Stomach (tissue), 4 donors: ENCODE results near the gene KCTD3.

ENCODE experiments used
- POLR2A ChIP-seq, 4 donors: fragments of 450-650 bp; IDR thresholded peaks; one replicate each; pipeline ENCODE4 v1.6.1; 2016; ENCODE audit warnings: antibody characterized with exemption in 4 of 4, control low read depth in 2 of 4, mild to moderate bottlenecking in 1 of 4, moderate library complexity in 1 of 4
- POLR2AphosphoS5 ChIP-seq, 3 donors: sonication (generic); formaldehyde crosslinking; IDR thresholded peaks; one replicate each; pipeline ENCODE4 v1.6.1; 2016; ENCODE audit warnings: antibody characterized with exemption in 3 of 3
- TF ChIP-seq, protein P1 (sequence below), 7 experiments: fragments of 450-650 bp in 4 of 7; fragments of 200-600 bp in 3 of 7; sonication (generic) in 3 of 7; IDR thresholded peaks; one replicate each; pipeline ENCODE4 v1.5.1; 2016 to 2019; ENCODE audit warnings: antibody characterized with exemption in 7 of 7, control low read depth in 2 of 7, mild to moderate bottlenecking in 1 of 7

DNA sequence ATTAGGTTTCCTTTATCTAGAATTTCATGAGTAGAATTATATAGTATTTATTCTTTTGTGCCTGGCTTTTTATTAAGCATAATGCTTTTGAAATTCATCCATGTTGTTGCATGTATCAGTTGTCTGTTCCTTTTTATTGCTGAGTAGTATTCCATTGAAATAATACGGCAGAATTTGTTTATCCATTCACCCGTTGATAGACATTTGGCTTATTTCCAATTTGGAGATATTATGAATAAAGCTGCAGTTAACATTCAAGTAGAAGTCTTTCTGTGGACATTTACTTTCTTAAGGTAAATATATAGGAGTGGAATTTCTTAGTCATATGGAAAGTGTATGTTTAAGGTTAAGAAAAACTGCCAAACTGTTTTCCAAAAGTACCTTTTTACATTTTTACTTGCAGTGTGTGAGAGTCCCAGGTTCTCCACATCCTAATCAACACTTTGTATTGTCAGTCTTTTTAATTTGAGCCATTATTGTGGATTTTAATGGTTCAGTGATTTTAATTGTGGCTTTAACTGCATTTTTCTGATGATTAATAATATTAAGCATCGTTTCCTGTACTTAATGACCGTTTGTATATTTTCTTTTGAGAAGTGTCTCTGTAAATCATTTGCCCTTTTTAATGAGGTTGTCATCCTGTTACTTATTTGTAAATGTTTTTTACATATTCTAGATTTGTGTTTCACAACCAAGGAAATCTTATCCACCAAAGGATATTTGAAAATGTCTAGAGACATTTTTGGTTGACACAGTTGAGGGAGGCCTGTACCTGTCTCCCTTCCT, 22.7 kb downstream of the KCTD3 start:
- TF ChIP-seq POLR2A (IDR thresholded peaks at IDR 0.05) (no peak), POLR2AphosphoS5 (IDR thresholded peaks at IDR 0.05) (no peak)
- TF ChIP-seq, protein P1, sequence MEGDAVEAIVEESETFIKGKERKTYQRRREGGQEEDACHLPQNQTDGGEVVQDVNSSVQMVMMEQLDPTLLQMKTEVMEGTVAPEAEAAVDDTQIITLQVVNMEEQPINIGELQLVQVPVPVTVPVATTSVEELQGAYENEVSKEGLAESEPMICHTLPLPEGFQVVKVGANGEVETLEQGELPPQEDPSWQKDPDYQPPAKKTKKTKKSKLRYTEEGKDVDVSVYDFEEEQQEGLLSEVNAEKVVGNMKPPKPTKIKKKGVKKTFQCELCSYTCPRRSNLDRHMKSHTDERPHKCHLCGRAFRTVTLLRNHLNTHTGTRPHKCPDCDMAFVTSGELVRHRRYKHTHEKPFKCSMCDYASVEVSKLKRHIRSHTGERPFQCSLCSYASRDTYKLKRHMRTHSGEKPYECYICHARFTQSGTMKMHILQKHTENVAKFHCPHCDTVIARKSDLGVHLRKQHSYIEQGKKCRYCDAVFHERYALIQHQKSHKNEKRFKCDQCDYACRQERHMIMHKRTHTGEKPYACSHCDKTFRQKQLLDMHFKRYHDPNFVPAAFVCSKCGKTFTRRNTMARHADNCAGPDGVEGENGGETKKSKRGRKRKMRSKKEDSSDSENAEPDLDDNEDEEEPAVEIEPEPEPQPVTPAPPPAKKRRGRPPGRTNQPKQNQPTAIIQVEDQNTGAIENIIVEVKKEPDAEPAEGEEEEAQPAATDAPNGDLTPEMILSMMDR (IDR thresholded peaks at IDR 0.05): no peak
